HG02678 (cell line): ENCODE measurements around the gene THSD4.
"Not testable (repeated sequence)": the region's sequence is repeated elsewhere in the genome, so short reads cannot be mapped to it uniquely, and the experiment has no call there.

Source experiments
- ATAC-seq: cut with Tn5 transposase; IDR thresholded peaks from one replicate; pipeline ENCODE4 v1.9.1; 2021; ENCODE audit warnings: mild to moderate bottlenecking, moderate library complexity; ENCODE audit not compliant: unreplicated experiment

The THSD4 gene

GRCh38 chr15:71366926-71367325 is 251.7 kb downstream of the THSD4 start:
- ATAC-seq = no peak

GRCh38 chr15:71367737-71368136 is 252.5 kb downstream of the THSD4 start:
- not testable (repeated sequence) for ATAC-seq

GRCh38 chr15:71372769-71373168 is 257.5 kb downstream of the THSD4 start:
- ATAC-seq = not testable (repeated sequence)

GRCh38 chr15:71373917-71374316 is 258.6 kb downstream of the THSD4 start:
- no peak for ATAC-seq

GRCh38 chr15:71374607-71375352 is 259.5 kb downstream of the THSD4 start:
- no peak for ATAC-seq

GRCh38 chr15:71375934-71376333 is 260.7 kb downstream of the THSD4 start:
- no peak for ATAC-seq

GRCh38 chr15:71379893-71380292 is 264.6 kb downstream of the THSD4 start:
- ATAC-seq = no peak

GRCh38 chr15:71380345-71380744 is 265.1 kb downstream of the THSD4 start:
- ATAC-seq = no peak

- ATAC-seq = no peak
These were observed 269.2 kb downstream of the THSD4 start for GRCh38 chr15:71384501-71384900.

- no peak for ATAC-seq
These were observed 269.8 kb downstream of the THSD4 start for GRCh38 chr15:71385026-71385425.

GRCh38 chr15:71385457-71385856 is 270.2 kb downstream of the THSD4 start:
- no peak for ATAC-seq

- no peak for ATAC-seq
These were observed 270.7 kb downstream of the THSD4 start for GRCh38 chr15:71386005-71386404.

GRCh38 chr15:71386448-71387236 is 271.4 kb downstream of the THSD4 start:
- no peak for ATAC-seq

GRCh38 chr15:71387810-71388209 is 272.5 kb downstream of the THSD4 start:
- ATAC-seq = no peak

GRCh38 chr15:71390096-71390495 is 274.8 kb downstream of the THSD4 start:
- no peak for ATAC-seq

- ATAC-seq = no peak
These were observed 276.3 kb downstream of the THSD4 start for GRCh38 chr15:71391421-71392088.

GRCh38 chr15:71392861-71393283 is 277.6 kb downstream of the THSD4 start:
- ATAC-seq = no peak

- no peak for ATAC-seq
These were observed 278.1 kb downstream of the THSD4 start for GRCh38 chr15:71393383-71393782.

GRCh38 chr15:71396536-71397125 is 281.4 kb downstream of the THSD4 start:
- no peak for ATAC-seq

GRCh38 chr15:71397377-71397776 is 282.1 kb downstream of the THSD4 start:
- ATAC-seq = no peak

- ATAC-seq = no peak
These were observed 285.0 kb downstream of the THSD4 start for GRCh38 chr15:71400294-71400693.
